Skeletal muscle cell (primary cell): Measurements from ENCODE around the gene CCDC74B.
"Not testable (repeated sequence)": the region's sequence is repeated elsewhere in the genome, so short reads cannot be mapped to it uniquely, and the experiment has no call there.

Experiments used
- DNase-seq: peaks from one replicate; pipeline ENCODE4 v3.0.0-alpha.2; 2010; ENCODE audit warnings: low read depth
- H3K4me3 ChIP-seq: 2 replicates; pipeline ENCODE4 v1.5.1; 2011; ENCODE audit warnings: low read depth, mild to moderate bottlenecking, control low read depth, low read length, moderate library complexity

The CCDC74B gene

GRCh38 chr2:130152816-130153595 is 8.1 kb upstream of the CCDC74B start:
- DNase-seq, result no peak
- H3K4me3 ChIP-seq, result no peak overlapping the region

GRCh38 chr2:130152136-130152815 is 7.4 kb upstream of the CCDC74B start:
- not testable (repeated sequence) for H3K4me3 ChIP-seq, DNase-seq

- DNase-seq, H3K4me3 ChIP-seq: not testable (repeated sequence)
These were observed 6.2 kb upstream of the CCDC74B start for GRCh38 chr2:130151145-130151512.

GRCh38 chr2:130150181-130151144 is 5.6 kb upstream of the CCDC74B start:
- no peak for DNase-seq
- no peak overlapping the region for H3K4me3 ChIP-seq

- not testable (repeated sequence) for DNase-seq, H3K4me3 ChIP-seq
These were observed 3.6 kb upstream of the CCDC74B start for GRCh38 chr2:130148515-130148914.

GRCh38 chr2:130143266-130144039 is 1.5 kb downstream of the CCDC74B start:
- DNase-seq, result not testable (repeated sequence)
- H3K4me3 ChIP-seq, result peak overlapping the region; percentile 7

- H3K4me3 ChIP-seq, DNase-seq: not testable (repeated sequence)
These were observed 2.3 kb downstream of the CCDC74B start for GRCh38 chr2:130142396-130143265.

- not testable (repeated sequence) for DNase-seq
These were observed 3.1 kb downstream of the CCDC74B start for GRCh38 chr2:130141645-130142370.

GRCh38 chr2:130141002-130141401 is 3.9 kb downstream of the CCDC74B start:
- DNase-seq, H3K4me3 ChIP-seq: not testable (repeated sequence)

More at GRCh38 chr2:130141645-130142370, 3.1 kb downstream of the CCDC74B start:
- not testable (repeated sequence) for H3K4me3 ChIP-seq

GRCh38 chr2:130140516-130140915 is 4.4 kb downstream of the CCDC74B start:
- DNase-seq, H3K4me3 ChIP-seq: not testable (repeated sequence)

- not testable (repeated sequence) for H3K4me3 ChIP-seq, DNase-seq
These were observed 5.3 kb downstream of the CCDC74B start for GRCh38 chr2:130139331-130140280.

- not testable (repeated sequence) for H3K4me3 ChIP-seq, DNase-seq
These were observed 6.1 kb downstream of the CCDC74B start for GRCh38 chr2:130138841-130139251.

GRCh38 chr2:130138326-130138725 is 6.6 kb downstream of the CCDC74B start:
- H3K4me3 ChIP-seq, DNase-seq: not testable (repeated sequence)

- not testable (repeated sequence) for H3K4me3 ChIP-seq
These were observed 7.8 kb downstream of the CCDC74B start for GRCh38 chr2:130137118-130137517.

GRCh38 chr2:130136546-130136945 is 8.4 kb downstream of the CCDC74B start:
- DNase-seq, H3K4me3 ChIP-seq: not testable (repeated sequence)

More at GRCh38 chr2:130137118-130137517, 7.8 kb downstream of the CCDC74B start:
- DNase-seq, result not testable (repeated sequence)
